Measurements from ENCODE around the gene COQ9. TPM values are rescaled to one million over a fixed set of nuclear protein-coding genes. Genes with fewer than 3 reads are reported as not detected.
"Not testable (repeated sequence)": the region's sequence is repeated elsewhere in the genome, so short reads cannot be mapped to it uniquely, and the experiment has no call there.

Gene COQ9
- total RNA-seq, 1 donor from 2014 or later, result 37.6 TPM

- no peak for TF ChIP-seq CTCF (IDR thresholded peaks at IDR 0.05; ENCODE audit: insufficient read depth, low read length, poor library complexity, severe bottlenecking)
- Histone ChIP-seq H3K27me3 (ENCODE audit: control insufficient read depth, insufficient read depth, low read length) (no peaks in the 10 kb centered on the region), H3K36me3 (ENCODE audit: control insufficient read depth, insufficient read depth, low read length) (no peaks in the 10 kb centered on the region), H3K4me3 (ENCODE audit: low read depth, low read length) (no peak overlapping the region)
- no peak for DNase-seq (ENCODE audit: low read depth)
These were observed 39.9 kb downstream of the COQ9 start for GRCh38 chr16:57486858-57487834.

GRCh38 chr16:57489229-57489628 lies 42.0 kb downstream of the COQ9 start:
- no peak for DNase-seq (ENCODE audit: low read depth)
- Histone ChIP-seq H3K27me3 (ENCODE audit: control insufficient read depth, insufficient read depth, low read length) (no peaks in the 10 kb centered on the region), H3K4me3 (ENCODE audit: low read depth, low read length) (no peak overlapping the region), H3K36me3 (ENCODE audit: control insufficient read depth, insufficient read depth, low read length) (no peaks in the 10 kb centered on the region)
- no peak for TF ChIP-seq CTCF (IDR thresholded peaks at IDR 0.05; ENCODE audit: insufficient read depth, low read length, poor library complexity, severe bottlenecking)

- H3K4me3 ChIP-seq (ENCODE audit: low read depth, low read length), result no peak overlapping the region
- no peaks in the 10 kb centered on the region for H3K27me3 ChIP-seq (ENCODE audit: control insufficient read depth, insufficient read depth, low read length)
- TF ChIP-seq CTCF (IDR thresholded peaks at IDR 0.05; ENCODE audit: insufficient read depth, low read length, poor library complexity, severe bottlenecking), result no peak
- no peaks in the 10 kb centered on the region for H3K36me3 ChIP-seq (ENCODE audit: control insufficient read depth, insufficient read depth, low read length)
- DNase-seq (ENCODE audit: low read depth), result no peak
These were observed 46.5 kb downstream of the COQ9 start for GRCh38 chr16:57493767-57494166.

- no peak for DNase-seq (ENCODE audit: low read depth)
- Histone ChIP-seq H3K27me3 (ENCODE audit: control insufficient read depth, insufficient read depth, low read length) (no peaks in the 10 kb centered on the region), H3K36me3 (ENCODE audit: control insufficient read depth, insufficient read depth, low read length) (no peaks in the 10 kb centered on the region), H3K4me3 (ENCODE audit: low read depth, low read length) (no peak overlapping the region)
- no peak for TF ChIP-seq CTCF (IDR thresholded peaks at IDR 0.05; ENCODE audit: insufficient read depth, low read length, poor library complexity, severe bottlenecking)
These were observed 49.8 kb downstream of the COQ9 start for GRCh38 chr16:57497121-57497520.

GRCh38 chr16:57498031-57498430 lies 50.8 kb downstream of the COQ9 start:
- no peak overlapping the region for H3K4me3 ChIP-seq (ENCODE audit: low read depth, low read length)
- no peaks in the 10 kb centered on the region for H3K36me3 ChIP-seq (ENCODE audit: control insufficient read depth, insufficient read depth, low read length)
- no peaks in the 10 kb centered on the region for H3K27me3 ChIP-seq (ENCODE audit: control insufficient read depth, insufficient read depth, low read length)
- no peak for TF ChIP-seq CTCF (IDR thresholded peaks at IDR 0.05; ENCODE audit: insufficient read depth, low read length, poor library complexity, severe bottlenecking)
- DNase-seq (ENCODE audit: low read depth), result no peak

- not testable (repeated sequence) for H3K36me3 ChIP-seq (ENCODE audit: control insufficient read depth, insufficient read depth, low read length); H3K4me3 ChIP-seq (ENCODE audit: low read depth, low read length); DNase-seq (ENCODE audit: low read depth)
- H3K27me3 ChIP-seq (ENCODE audit: control insufficient read depth, insufficient read depth, low read length), result peaks cover 11% of the 10 kb centered on the region
These were observed 52.7 kb downstream of the COQ9 start for GRCh38 chr16:57499941-57500340.

Measured in kidney epithelial cell (primary cell).